ENCODE data around the gene LY6G5C.

The LY6G5C gene

GRCh38 chr6:31660381-31661261 is 20.2 kb downstream of the LY6G5C start, which contains the start of gene C6orf47:
C6orf47 (minus strand) TSS chr6:31660778; CDS start chr6:31659947, 831 bp downstream.
- DNase-seq = peak; percentile 43 to 76

GRCh38 chr6:31659649-31660380 is 21.1 kb downstream of the LY6G5C start:
- DNase-seq = no peak

GRCh38 chr6:31658983-31659648 is 21.8 kb downstream of the LY6G5C start:
- DNase-seq = no peak

GRCh38 chr6:31658158-31658688 is 22.6 kb downstream of the LY6G5C start:
- no peak for DNase-seq

GRCh38 chr6:31657406-31658157 is 23.3 kb downstream of the LY6G5C start:
- DNase-seq = no peak

- no peak for DNase-seq
Observed at GRCh38 chr6:31655349-31656237, 25.3 kb downstream of the LY6G5C start, which contains the start of gene APOM. APOM (plus strand) TSS chr6:31655894; CDS start chr6:31655967, 73 bp downstream.

- DNase-seq = no peak
Observed at GRCh38 chr6:31654574-31655348, 26.1 kb downstream of the LY6G5C start.

- peak in 1 of 2 experiments; percentile 90 for DNase-seq
Observed at GRCh38 chr6:31652925-31653724, 27.7 kb downstream of the LY6G5C start.

GRCh38 chr6:31651602-31652191 is 29.2 kb downstream of the LY6G5C start:
- DNase-seq = no peak

- no peak for DNase-seq
Observed at GRCh38 chr6:31645325-31645724, 35.5 kb downstream of the LY6G5C start.

GRCh38 chr6:31643818-31644454 is 36.9 kb downstream of the LY6G5C start:
- no peak for DNase-seq

- DNase-seq = no peak
Observed at GRCh38 chr6:31642798-31643570, 37.9 kb downstream of the LY6G5C start.

- DNase-seq = no peak
Observed at GRCh38 chr6:31641370-31641769, 39.5 kb downstream of the LY6G5C start.

GRCh38 chr6:31640612-31641011 is 40.3 kb downstream of the LY6G5C start:
- no peak for DNase-seq

- DNase-seq = no peak
Observed at GRCh38 chr6:31639449-31639861, 41.4 kb downstream of the LY6G5C start.

GRCh38 chr6:31639043-31639442 is 41.8 kb downstream of the LY6G5C start:
- no peak for DNase-seq

Measured in NCI-H187 (cell line).